Trophoblast cell (in vitro differentiated cells and primary cell): ENCODE measurements around the gene ANTXR1.

Experiments used
- DNase-seq, 2 donors: peaks; one replicate each; pipeline ENCODE4 v3.0.0-alpha.2; 2016
- H2AFZ ChIP-seq: 2 replicates; pipeline ENCODE4 v1.6.1; 2013; ENCODE audit warnings: low read length, moderate library complexity, mild to moderate bottlenecking; ENCODE audit not compliant: insufficient read depth, poor library complexity
- H2AK5ac ChIP-seq: 2 replicates; pipeline ENCODE4 v1.6.1; 2013; ENCODE audit warnings: mild to moderate bottlenecking, low read length
- H2BK120ac ChIP-seq: 2 replicates; pipeline ENCODE4 v1.6.1; 2013; ENCODE audit warnings: low read length, mild to moderate bottlenecking, moderate library complexity; ENCODE audit not compliant: insufficient read depth, poor library complexity
- H2BK12ac ChIP-seq: 2 replicates; pipeline ENCODE4 v1.6.1; 2013; ENCODE audit warnings: mild to moderate bottlenecking, low read length, moderate library complexity
- H2BK5ac ChIP-seq: 2 replicates; pipeline ENCODE4 v1.6.1; 2013; ENCODE audit warnings: low read length, low read depth, moderate library complexity, mild to moderate bottlenecking; ENCODE audit not compliant: poor library complexity
- H3K14ac ChIP-seq: 2 replicates; pipeline ENCODE4 v1.6.1; 2013; ENCODE audit warnings: mild to moderate bottlenecking, low read length
- H3K18ac ChIP-seq: 2 replicates; pipeline ENCODE4 v1.6.1; 2013; ENCODE audit warnings: mild to moderate bottlenecking, low read length
- H3K23ac ChIP-seq: 2 replicates; pipeline ENCODE4 v1.6.1; 2013; ENCODE audit warnings: low read length
- H3K27ac ChIP-seq: 2 replicates; pipeline ENCODE4 v1.5.1; 2013; ENCODE audit warnings: low read depth, mild to moderate bottlenecking, inconsistent platforms, low read length, moderate library complexity
- H3K27me3 ChIP-seq: 2 replicates; pipeline ENCODE4 v1.6.1; 2013; ENCODE audit warnings: inconsistent platforms, mild to moderate bottlenecking, low read length, moderate library complexity; ENCODE audit not compliant: insufficient read depth
- H3K36me3 ChIP-seq, 2 experiments: 1 replicate in 1 of 2; 2 replicates in 1 of 2; pipeline ENCODE4 v1.6.1; 2013; ENCODE audit warnings: low read length in 2 of 2, mild to moderate bottlenecking in 2 of 2, moderate library complexity in 1 of 2; ENCODE audit not compliant: insufficient read depth in 2 of 2, control insufficient read depth in 1 of 2
- H3K4ac ChIP-seq: 2 replicates; pipeline ENCODE4 v1.6.1; 2013; ENCODE audit warnings: low read depth, mild to moderate bottlenecking, low read length, moderate library complexity
- H3K4me1 ChIP-seq, 2 experiments: 1 replicate in 1 of 2; 2 replicates in 1 of 2; pipeline ENCODE4 v1.6.1; 2013; ENCODE audit warnings: low read length in 2 of 2, mild to moderate bottlenecking in 2 of 2, moderate library complexity in 1 of 2; ENCODE audit not compliant: insufficient read depth in 2 of 2, control insufficient read depth in 1 of 2
- H3K4me2 ChIP-seq: 2 replicates; pipeline ENCODE4 v1.6.1; 2013; ENCODE audit warnings: inconsistent platforms, mild to moderate bottlenecking, low read length, moderate library complexity
- H3K4me3 ChIP-seq: 2 replicates; pipeline ENCODE4 v1.5.1; 2013; ENCODE audit warnings: mild to moderate bottlenecking, low read depth, low read length, inconsistent platforms
- H3K79me1 ChIP-seq: one replicate; pipeline ENCODE4 v1.6.1; 2013; ENCODE audit warnings: low read length
- H3K79me2 ChIP-seq: 2 replicates; pipeline ENCODE4 v1.6.1; 2013; ENCODE audit warnings: low read length, mild to moderate bottlenecking; ENCODE audit not compliant: control insufficient read depth, insufficient read depth, poor library complexity
- H3K9ac ChIP-seq: 2 replicates; pipeline ENCODE4 v1.6.1; 2013; ENCODE audit warnings: mild to moderate bottlenecking, low read length
- H3K9me3 ChIP-seq: 2 replicates; pipeline ENCODE4 v1.6.1; 2013; ENCODE audit warnings: low read depth, mild to moderate bottlenecking, control low read depth, inconsistent platforms, low read length; ENCODE audit not compliant: insufficient read depth
- H4K12ac ChIP-seq: 2 replicates; pipeline ENCODE4 v1.6.1; 2013; ENCODE audit warnings: low read depth, mild to moderate bottlenecking, low read length, moderate library complexity
- H4K8ac ChIP-seq: 2 replicates; pipeline ENCODE4 v1.6.1; 2013; ENCODE audit warnings: low read depth, mild to moderate bottlenecking, low read length, moderate library complexity
- H4K91ac ChIP-seq: one replicate; pipeline ENCODE4 v1.6.1; 2013; ENCODE audit warnings: low read depth, mild to moderate bottlenecking, low read length, moderate library complexity
- WGBS: extraction: QIAGEN DNeasy Blood & Tissue Kit; methylation state at CpG from one replicate; pipeline ENCODE4 v1.1.7; 2013; ENCODE audit warnings: missing lambda C conversion rate; ENCODE audit not compliant: insufficient read length, insufficient coverage; ENCODE audit errors: extremely low coverage; 5-methylcytosine and 5-hydroxymethylcytosine counted together

Gene ANTXR1

DNA sequence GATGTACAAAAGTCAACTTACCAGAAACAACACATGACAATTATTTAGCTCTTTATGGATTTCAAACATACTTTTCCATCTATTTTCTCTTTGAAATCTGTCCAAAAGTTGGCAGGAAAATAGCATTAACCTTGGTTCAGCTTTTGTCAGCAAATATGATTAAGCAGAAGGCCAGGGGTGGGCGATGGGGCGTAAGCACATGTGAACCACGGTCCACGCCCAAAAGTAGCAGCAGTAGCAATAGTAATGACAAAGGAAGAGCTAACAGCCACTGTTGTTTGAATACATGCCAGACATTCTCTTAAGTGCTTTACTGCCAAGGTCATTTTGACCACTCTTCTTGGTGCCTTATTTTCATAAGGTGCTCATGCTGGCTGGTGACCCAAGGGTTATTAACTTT is 73.5 kb downstream of the ANTXR1 start:
- no peak overlapping the region for H2BK120ac ChIP-seq
- H2AK5ac ChIP-seq: no peak overlapping the region
- no peak overlapping the region for H3K14ac ChIP-seq
- no peak overlapping the region for H3K18ac ChIP-seq
- no CpG with 5 or more reads among the region's 4 CpGs for WGBS
- H2BK5ac ChIP-seq: no peak overlapping the region
- H3K9ac ChIP-seq: no peak overlapping the region
- H2AFZ ChIP-seq: no peak overlapping the region
- H3K27me3 ChIP-seq: no peaks in the 10 kb centered on the region
- no peak overlapping the region for H4K91ac ChIP-seq
- H3K4me1 ChIP-seq: peaks cover 0 to 3% of the 10 kb centered on the region in 2 experiments
- no peaks in the 10 kb centered on the region for H3K9me3 ChIP-seq
- H4K12ac ChIP-seq: no peak overlapping the region
- no peak overlapping the region for H3K4me3 ChIP-seq
- H3K79me1 ChIP-seq: no peaks in the 10 kb centered on the region
- peaks cover 2 to 6% of the 10 kb centered on the region in 2 experiments for H3K36me3 ChIP-seq
- H4K8ac ChIP-seq: no peak overlapping the region
- DNase-seq: no peak
- H3K23ac ChIP-seq: no peak overlapping the region
- no peak overlapping the region for H3K4me2 ChIP-seq
- no peak overlapping the region for H3K27ac ChIP-seq
- H3K79me2 ChIP-seq: no peaks in the 10 kb centered on the region
- no peak overlapping the region for H3K4ac ChIP-seq
- H2BK12ac ChIP-seq: no peak overlapping the region

DNA sequence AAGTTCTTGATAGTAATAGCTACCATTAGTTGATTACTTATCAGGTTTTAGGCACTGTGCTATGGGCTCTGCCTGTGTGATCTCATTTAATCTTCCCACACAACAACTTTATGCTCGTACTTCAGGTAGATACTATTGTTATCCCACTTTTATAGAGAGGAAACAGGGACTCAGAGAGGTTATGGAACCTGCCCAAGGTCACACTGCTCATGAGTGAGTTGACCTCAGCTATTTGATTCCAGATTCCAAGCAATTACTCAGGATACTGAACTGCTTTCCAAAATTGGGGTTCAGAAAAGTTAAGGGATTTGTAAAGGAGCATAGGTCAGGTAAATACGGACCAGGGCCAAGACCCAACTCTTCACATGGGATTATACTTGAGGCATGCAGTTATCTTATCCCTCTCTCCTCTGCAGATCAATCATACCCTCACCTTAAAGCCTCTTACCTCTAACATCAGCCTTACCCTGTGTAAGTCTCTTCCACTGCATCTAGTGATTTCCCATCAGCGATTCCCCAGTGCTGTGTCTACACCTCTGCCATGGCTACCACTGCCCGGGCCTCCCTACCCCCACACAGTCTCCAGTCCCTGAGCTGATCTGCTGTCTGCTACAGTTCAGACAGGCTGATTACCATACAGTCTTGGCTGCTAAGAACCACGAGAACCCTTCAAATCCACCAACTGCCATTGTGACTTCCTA is 74.4 kb downstream of the ANTXR1 start:
- no CpG with 5 or more reads among the region's 5 CpGs for WGBS
- no peaks in the 10 kb centered on the region for H3K9me3 ChIP-seq

DNA sequence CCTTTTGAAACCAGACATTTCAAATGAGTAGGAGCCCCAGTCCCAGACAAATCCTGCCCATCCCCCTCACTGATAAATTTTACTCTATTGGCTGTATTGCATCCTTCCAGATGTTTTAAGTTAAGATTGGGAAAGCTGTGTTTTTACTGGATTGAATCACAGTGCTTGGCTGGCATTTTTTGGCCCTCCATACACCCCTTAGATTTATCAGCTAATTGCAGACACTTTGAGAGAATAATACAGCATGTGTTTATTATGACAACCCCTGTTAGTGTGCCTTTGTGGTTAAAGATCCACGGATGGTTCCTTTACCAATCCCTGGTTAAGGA is 74.9 kb downstream of the ANTXR1 start:
- Histone ChIP-seq H4K8ac (no peak overlapping the region), H3K4me2 (no peak overlapping the region), H3K27ac (no peak overlapping the region), H3K36me3 (no peaks in the 10 kb centered on the region), H4K12ac (no peak overlapping the region), H3K79me1 (no peaks in the 10 kb centered on the region), H2AK5ac (no peak overlapping the region), H3K79me2 (no peaks in the 10 kb centered on the region), H3K4me1 (peaks cover 0 to 3% of the 10 kb centered on the region in 2 experiments), H3K9me3 (no peaks in the 10 kb centered on the region), H3K27me3 (no peaks in the 10 kb centered on the region), H2BK120ac (no peak overlapping the region), H2AFZ (no peak overlapping the region), H3K14ac (no peak overlapping the region), H3K4ac (no peak overlapping the region), H3K18ac (no peak overlapping the region), H3K9ac (no peak overlapping the region), H3K23ac (no peak overlapping the region), H2BK5ac (no peak overlapping the region), H2BK12ac (no peak overlapping the region), H4K91ac (no peak overlapping the region), H3K4me3 (no peak overlapping the region)
- DNase-seq: no peak
- WGBS: no CpG with 5 or more reads among the region's 1 CpG

More for the DNA sequence above, 74.4 kb downstream of the ANTXR1 start:
- no peak overlapping the region for H3K4me2 ChIP-seq
- no peak for DNase-seq
- H3K79me2 ChIP-seq: no peaks in the 10 kb centered on the region
- H3K9ac ChIP-seq: no peak overlapping the region
- H3K23ac ChIP-seq: no peak overlapping the region
- H3K27me3 ChIP-seq: no peaks in the 10 kb centered on the region
- no peak overlapping the region for H2BK12ac ChIP-seq
- H4K8ac ChIP-seq: no peak overlapping the region
- no peak overlapping the region for H2BK5ac ChIP-seq
- H3K18ac ChIP-seq: no peak overlapping the region
- no peak overlapping the region for H2AFZ ChIP-seq
- no peak overlapping the region for H2BK120ac ChIP-seq
- H4K91ac ChIP-seq: no peak overlapping the region
- no peak overlapping the region for H3K14ac ChIP-seq
- no peak overlapping the region for H3K4ac ChIP-seq
- no peak overlapping the region for H3K4me3 ChIP-seq
- H4K12ac ChIP-seq: no peak overlapping the region
- no peaks in the 10 kb centered on the region for H3K79me1 ChIP-seq
- no peak overlapping the region for H3K27ac ChIP-seq
- H3K4me1 ChIP-seq: peaks cover 0 to 3% of the 10 kb centered on the region in 2 experiments
- no peak overlapping the region for H2AK5ac ChIP-seq
- peaks cover 0 to under 1% of the 10 kb centered on the region in 2 experiments for H3K36me3 ChIP-seq

DNA sequence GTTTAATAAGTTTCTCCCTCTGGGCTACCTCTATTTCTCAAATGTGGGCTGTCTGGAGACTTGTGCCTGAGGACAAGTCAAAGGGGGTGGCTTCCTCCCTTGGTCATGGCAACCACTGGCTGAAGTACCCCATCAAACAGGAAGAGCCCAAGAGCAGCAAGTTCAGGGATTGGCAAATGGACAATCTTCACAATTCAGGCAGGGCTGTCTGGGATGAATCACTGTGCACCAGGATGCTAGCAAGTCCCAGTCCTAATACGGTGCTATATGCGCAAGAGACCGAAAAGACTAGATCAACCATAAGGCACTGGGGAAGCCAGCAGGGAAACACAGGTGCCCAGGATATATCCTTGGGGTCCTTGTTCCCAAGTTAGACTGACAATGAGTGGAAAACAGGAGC is 75.5 kb downstream of the ANTXR1 start:
- Histone ChIP-seq H3K4me2 (no peak overlapping the region), H3K4ac (no peak overlapping the region), H2AK5ac (no peak overlapping the region), H4K12ac (no peak overlapping the region), H4K91ac (no peak overlapping the region), H3K36me3 (no peaks in the 10 kb centered on the region), H3K23ac (no peak overlapping the region), H3K4me3 (no peak overlapping the region), H2BK5ac (no peak overlapping the region), H3K9me3 (no peaks in the 10 kb centered on the region), H4K8ac (no peak overlapping the region), H2AFZ (no peak overlapping the region), H3K79me1 (no peaks in the 10 kb centered on the region), H3K27ac (no peak overlapping the region), H3K9ac (no peak overlapping the region), H3K18ac (no peak overlapping the region), H2BK12ac (no peak overlapping the region), H2BK120ac (no peak overlapping the region), H3K79me2 (no peaks in the 10 kb centered on the region), H3K4me1 (peaks cover 0 to 3% of the 10 kb centered on the region in 2 experiments), H3K14ac (no peak overlapping the region), H3K27me3 (no peaks in the 10 kb centered on the region)
- DNase-seq: no peak
- no CpG with 5 or more reads among the region's 3 CpGs for WGBS
